ENCODE data around the gene LRIG3. TPM values are rescaled to one million over a fixed set of nuclear protein-coding genes. Genes with fewer than 3 reads are reported as not detected.

LRIG3 gene
- total and polyA plus RNA-seq, 2 of the 8 experiments (the other 6 are each of a cell fraction or from before 2014, with no cell fraction given): 6.5 to 9.1 TPM

DNA sequence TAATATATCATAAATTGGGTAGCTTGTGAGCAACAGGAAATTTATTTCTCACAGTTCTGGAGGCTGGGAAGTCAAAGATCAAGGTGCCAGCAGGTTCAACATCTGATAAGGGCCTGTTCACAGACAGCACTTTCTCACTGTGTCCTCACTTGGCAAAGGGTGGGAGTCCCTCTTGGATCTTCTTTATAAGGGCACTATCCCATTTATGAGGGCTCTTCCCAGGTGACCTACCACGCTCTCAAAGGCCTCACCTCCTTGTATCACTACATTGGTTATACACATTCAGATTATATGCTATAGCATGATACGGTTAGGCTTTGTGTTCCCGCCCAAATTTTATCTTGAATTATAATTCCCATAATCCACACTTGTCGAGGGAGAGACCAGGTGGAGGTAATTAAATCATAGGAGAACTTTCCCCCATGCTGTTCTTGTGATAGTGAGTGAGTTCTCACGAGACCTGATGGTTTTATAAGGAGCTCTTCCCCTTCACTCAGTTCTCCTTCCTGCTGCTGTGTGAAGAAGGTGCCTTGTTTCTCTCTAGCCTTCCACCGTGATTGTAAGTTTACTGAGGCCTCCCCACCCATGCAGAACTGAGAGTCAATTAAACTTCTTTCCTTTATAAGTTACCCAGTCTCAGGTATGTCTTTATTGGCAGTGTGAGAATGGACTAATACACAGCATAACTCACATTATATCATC, 19.2 kb upstream of the LRIG3 start:
- no peak overlapping the region for H2BK15ac ChIP-seq (ENCODE audit: low read length)
- DNase-seq (ENCODE audit: low read depth in 1 of 2, low spot score in 2 of 2) (no peak), FAIRE-seq (no peak)
- H3K79me1 ChIP-seq (ENCODE audit: low read depth, low read length): no peaks in the 10 kb centered on the region
- no peak overlapping the region for H2BK120ac ChIP-seq (replicated peaks; ENCODE audit: low read depth, low read length)
- H3K79me2 ChIP-seq (ENCODE audit: control insufficient read depth in 1 of 2, insufficient read depth in 2 of 2, low read length in 2 of 2): no peaks in the 10 kb centered on the region
- no peak overlapping the region for H4K91ac ChIP-seq (replicated peaks; ENCODE audit: insufficient read length, low read length)
- H3K4me2 ChIP-seq (ENCODE audit: insufficient read depth in 1 of 2, low read depth in 2 of 2, low read length in 2 of 2): no peak overlapping the region
- H3K4ac ChIP-seq (replicated peaks; ENCODE audit: insufficient read length, low read depth, low read length): no peak overlapping the region
- no peak overlapping the region for H4K8ac ChIP-seq (ENCODE audit: extremely low read depth, insufficient read depth, low read length)
- H2AK5ac ChIP-seq (ENCODE audit: low read depth, low read length): no peak overlapping the region
- no peak overlapping the region for H3K9ac ChIP-seq (replicated peaks in 1 of 4; ENCODE audit: extremely low read depth in 1 of 4, low read depth in 3 of 4, low read length in 3 of 4)
- no peak overlapping the region for H3K56ac ChIP-seq (replicated peaks; ENCODE audit: insufficient read length, low read depth, low read length)
- H4K20me1 ChIP-seq (replicated peaks in 1 of 2; ENCODE audit: control insufficient read depth in 1 of 2, insufficient read depth in 2 of 2, low read length in 2 of 2): no peaks in the 10 kb centered on the region
- H3K9me3 ChIP-seq (ENCODE audit: insufficient read depth in 2 of 2, low read depth in 1 of 2, low read length in 1 of 2): no peaks in the 10 kb centered on the region; a peak in 1 of 4 replicates
- H2AFZ ChIP-seq (ENCODE audit: low read length): no peak overlapping the region
- H3K14ac ChIP-seq (ENCODE audit: insufficient read length): no peak overlapping the region
- H3K4me3 ChIP-seq (ENCODE audit: extremely low read depth in 1 of 4, insufficient read depth in 2 of 4, low read depth in 3 of 4, low read length in 4 of 4): no peak overlapping the region
- no peaks in the 10 kb centered on the region for H3K4me1 ChIP-seq (replicated peaks in 1 of 4; ENCODE audit: control insufficient read depth in 3 of 4, insufficient read depth in 4 of 4, low read length in 3 of 4)
- no peak overlapping the region for H4K5ac ChIP-seq (ENCODE audit: insufficient read length, low read depth, low read length)
- H3K27me3 ChIP-seq (replicated peaks in 1 of 4; ENCODE audit: control insufficient read depth in 3 of 4, extremely low read depth in 1 of 4, insufficient read depth in 3 of 4, low read length in 3 of 4): no peaks in the 10 kb centered on the region
- H3K23ac ChIP-seq (ENCODE audit: insufficient read length): no peak overlapping the region
- H2BK20ac ChIP-seq (ENCODE audit: low read length): no peak overlapping the region
- no peaks in the 10 kb centered on the region for H3K23me2 ChIP-seq (ENCODE audit: low read depth, low read length)
- WGBS, 2 experiments (ENCODE audit: extremely low coverage in 1 of 2, insufficient coverage in 1 of 2, insufficient read length in 1 of 2, insufficient replicate concordance in 2 of 2, low coverage in 1 of 2, low lambda C conversion rate in 2 of 2, missing lambda C conversion rate in 1 of 2): 91% methylated on average over 6 of the region's 6 CpGs; no CpG with 5 or more reads in 1 of the 2 experiments
- H3K36me3 ChIP-seq (ENCODE audit: control insufficient read depth in 2 of 4, insufficient read depth in 4 of 4, low read length in 3 of 4): no peaks in the 10 kb centered on the region
- H3K18ac ChIP-seq (ENCODE audit: extremely low read depth, low read length): no peak overlapping the region
- no peak overlapping the region for H3K27ac ChIP-seq (ENCODE audit: low read depth, low read length)
- H2BK5ac ChIP-seq (ENCODE audit: low read depth, low read length): no peak overlapping the region
- POLR2A ChIA-PET (ENCODE audit: partially characterized antibody): no interaction called here
- CTCF ChIA-PET (ENCODE audit: partially characterized antibody): interaction anchor here (0.6 kb wide), 1 partner anchor 27 kb away, joined by 4 read pairs; no protein-coding TSS in a partner anchor
- no peak overlapping the region for H2BK12ac ChIP-seq (ENCODE audit: low read depth, low read length)
- TF ChIP-seq BCL11A (IDR thresholded peaks at IDR 0.05; ENCODE audit: low read depth in 2 of 2, low read length in 2 of 2) (no peak), GABPA (IDR thresholded peaks at IDR 0.05; ENCODE audit: borderline replicate concordance, insufficient read depth, low read length) (no peak), RXRA (IDR thresholded peaks at IDR 0.05; ENCODE audit: insufficient read depth, low read depth, low read length) (no peak), SUZ12 (IDR thresholded peaks at IDR 0.05; ENCODE audit: low read length) (no peak), SIX5 (IDR thresholded peaks at IDR 0.05; ENCODE audit: low read depth, low read length) (no peak), CBX8 (IDR thresholded peaks at IDR 0.05; ENCODE audit: borderline replicate concordance, low read depth, low read length) (no peak), CHD2 (IDR thresholded peaks at IDR 0.05; ENCODE audit: low read length) (no peak), POU5F1 (IDR thresholded peaks at IDR 0.05; ENCODE audit: low read depth, low read length) (no peak), SRF (IDR thresholded peaks at IDR 0.05; ENCODE audit: low read depth, low read length) (no peak), SAP30 (IDR thresholded peaks at IDR 0.05; ENCODE audit: insufficient read depth, insufficient replicate concordance, low read length) (no peak)
- TF ChIP-seq, protein P1, sequence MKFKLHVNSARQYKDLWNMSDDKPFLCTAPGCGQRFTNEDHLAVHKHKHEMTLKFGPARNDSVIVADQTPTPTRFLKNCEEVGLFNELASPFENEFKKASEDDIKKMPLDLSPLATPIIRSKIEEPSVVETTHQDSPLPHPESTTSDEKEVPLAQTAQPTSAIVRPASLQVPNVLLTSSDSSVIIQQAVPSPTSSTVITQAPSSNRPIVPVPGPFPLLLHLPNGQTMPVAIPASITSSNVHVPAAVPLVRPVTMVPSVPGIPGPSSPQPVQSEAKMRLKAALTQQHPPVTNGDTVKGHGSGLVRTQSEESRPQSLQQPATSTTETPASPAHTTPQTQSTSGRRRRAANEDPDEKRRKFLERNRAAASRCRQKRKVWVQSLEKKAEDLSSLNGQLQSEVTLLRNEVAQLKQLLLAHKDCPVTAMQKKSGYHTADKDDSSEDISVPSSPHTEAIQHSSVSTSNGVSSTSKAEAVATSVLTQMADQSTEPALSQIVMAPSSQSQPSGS (IDR thresholded peaks at IDR 0.05; ENCODE audit: low read length): no peak
